OCI-LY3 (cell line): ENCODE results near the gene BCO2.

ENCODE experiments used
- H2AFZ ChIP-seq: fragments of 200-600, 300-600 bp; shearing (Covaris generic); 2 replicates; pipeline ENCODE4 v1.6.0; 2014; ENCODE audit warnings: antibody characterized with exemption, low read depth, low read length
- H3K27ac ChIP-seq: fragments of 200-600, 300-600 bp; sonication (generic); 2 replicates; pipeline ENCODE4 v1.5.1; 2014; ENCODE audit warnings: mild to moderate bottlenecking, low read length, moderate library complexity, mixed read lengths
- H3K27me3 ChIP-seq: fragments of 200-600, 300-600 bp; sonication (generic); 2 replicates; pipeline ENCODE4 v1.6.1; 2014; ENCODE audit warnings: low read depth, low read length, mixed read lengths
- H3K36me3 ChIP-seq: fragments of 200-600, 300-600 bp; sonication (generic); replicated peaks from 2 replicates; pipeline ENCODE3; 2014; ENCODE audit warnings: low read depth, low read length, mixed read lengths
- H3K4me1 ChIP-seq: fragments of 300-600, 200-600 bp; sonication (generic); 2 replicates; pipeline ENCODE4 v1.6.1; 2014; ENCODE audit warnings: low read length, mixed read lengths
- H3K4me2 ChIP-seq: fragments of 200-600, 300-600 bp; sonication (generic); 2 replicates; pipeline ENCODE4 v1.6.1; 2014; ENCODE audit warnings: low read length, mixed read lengths
- H3K4me3 ChIP-seq: fragments of 300-600, 200-600 bp; sonication (generic); 2 replicates; pipeline ENCODE4 v1.5.1; 2014; ENCODE audit warnings: antibody characterized with exemption, mild to moderate bottlenecking, low read length, moderate library complexity
- H3K79me2 ChIP-seq: fragments of 300-600, 200-600 bp; shearing (Covaris generic); 2 replicates; pipeline ENCODE4 v1.6.1; 2014; ENCODE audit warnings: mild to moderate bottlenecking, low read length, mixed read lengths
- H3K9ac ChIP-seq: fragments of 300-600, 200-600 bp; shearing (Covaris generic); 2 replicates; pipeline ENCODE4 v1.6.0; 2014; ENCODE audit warnings: mild to moderate bottlenecking, low read length, moderate library complexity
- H3K9me3 ChIP-seq: fragments of 200-600, 300-600 bp; shearing (Covaris generic); 2 replicates; pipeline ENCODE4 v1.6.1; 2014; ENCODE audit warnings: low read length, mixed read lengths; ENCODE audit not compliant: insufficient read depth
- H4K20me1 ChIP-seq: fragments of 200-600, 300-600 bp; sonication (generic); 2 replicates; pipeline ENCODE4 v1.6.1; 2016; ENCODE audit warnings: low read length, mixed read lengths; ENCODE audit not compliant: insufficient read depth
- CTCF ChIP-seq: fragments of 200-600, 300-600 bp; sonication (generic); IDR thresholded peaks from 2 replicates; pipeline ENCODE4 v1.5.1; 2014; ENCODE audit warnings: antibody characterized with exemption, low read length, low read depth
- EZH2phosphoT487 ChIP-seq: fragments of 200-600 bp; shearing (Covaris generic); IDR thresholded peaks from 2 replicates; pipeline ENCODE4 v1.6.1; 2018; ENCODE audit warnings: antibody characterized with exemption, mixed run types, low read depth

Gene BCO2

GRCh38 chr11:112163875-112164685 lies 11.2 kb upstream of the BCO2 start, which contains the start of gene IL18:
IL18 (minus strand) TSS chr11:112164094; CDS start chr11:112155053, 9,041 bp downstream.
- peak within 1 kb of the TSS; percentile 18; the same call in 1 of the 2 replicates for H3K9ac ChIP-seq
- H3K4me1 ChIP-seq, result peaks cover 14% of the 10 kb centered on the region
- no peak for TF ChIP-seq CTCF
- H2AFZ ChIP-seq, result peak within 1 kb of the TSS; percentile 74
- peaks cover 7% of the 10 kb centered on the region; the same call in 1 of the 2 replicates for H3K27me3 ChIP-seq
- peak within 1 kb of the TSS; percentile 80 for H3K4me2 ChIP-seq
- H3K79me2 ChIP-seq, result no peaks in the 10 kb centered on the region
- peak within 1 kb of the TSS; percentile 75 for H3K4me3 ChIP-seq
- H3K36me3 ChIP-seq, result no peaks in the 10 kb centered on the region
- no peaks in the 10 kb centered on the region for H3K9me3 ChIP-seq
- H4K20me1 ChIP-seq, result no peaks in the 10 kb centered on the region
- H3K27ac ChIP-seq, result no peak within 1 kb of the TSS

- no peak overlapping the region for H3K4me2 ChIP-seq
- H3K4me1 ChIP-seq, result peaks cover 6% of the 10 kb centered on the region; the same call in 1 of the 2 replicates
- H4K20me1 ChIP-seq, result no peaks in the 10 kb centered on the region
These were observed 10.3 kb upstream of the BCO2 start for GRCh38 chr11:112165049-112165448.

GRCh38 chr11:112166562-112166961 lies 8.8 kb upstream of the BCO2 start:
- H3K9ac ChIP-seq, result no peak overlapping the region
- H3K4me1 ChIP-seq, result peaks cover 6% of the 10 kb centered on the region; the same call in 1 of the 2 replicates
- no peak overlapping the region for H3K27ac ChIP-seq
- TF ChIP-seq EZH2phosphoT487, result no peak
- no peak for TF ChIP-seq CTCF
- no peak overlapping the region for H2AFZ ChIP-seq
- H3K4me2 ChIP-seq, result no peak overlapping the region
- H3K9me3 ChIP-seq, result no peaks in the 10 kb centered on the region
- no peak overlapping the region for H3K4me3 ChIP-seq
- peaks cover 21% of the 10 kb centered on the region; the same call in 1 of the 2 replicates for H3K27me3 ChIP-seq
- H3K79me2 ChIP-seq, result no peaks in the 10 kb centered on the region
- H3K36me3 ChIP-seq, result no peaks in the 10 kb centered on the region
- H4K20me1 ChIP-seq, result no peaks in the 10 kb centered on the region

More at GRCh38 chr11:112165049-112165448, 10.3 kb upstream of the BCO2 start:
- H3K27ac ChIP-seq, result no peak overlapping the region
- no peaks in the 10 kb centered on the region for H3K9me3 ChIP-seq
- no peaks in the 10 kb centered on the region for H3K36me3 ChIP-seq
- no peak overlapping the region for H2AFZ ChIP-seq
- H3K79me2 ChIP-seq, result no peaks in the 10 kb centered on the region
- TF ChIP-seq EZH2phosphoT487 (no peak), CTCF (no peak)
- peaks cover 15% of the 10 kb centered on the region; the same call in 1 of the 2 replicates for H3K27me3 ChIP-seq
- no peak overlapping the region for H3K4me3 ChIP-seq
- H3K9ac ChIP-seq, result no peak overlapping the region

GRCh38 chr11:112167145-112167544 lies 8.2 kb upstream of the BCO2 start, which contains the start of gene TEX12:
TEX12 (plus strand) TSS chr11:112167372; CDS start chr11:112169269, 1,897 bp downstream.
- Histone ChIP-seq H3K27me3 (peaks cover 21% of the 10 kb centered on the region; the same call in 1 of the 2 replicates), H3K27ac (no peak within 1 kb of the TSS), H3K36me3 (no peaks in the 10 kb centered on the region), H3K4me2 (no peak within 1 kb of the TSS), H3K79me2 (no peaks in the 10 kb centered on the region), H3K9ac (no peak within 1 kb of the TSS), H3K4me1 (peaks cover 10% of the 10 kb centered on the region), H2AFZ (no peak within 1 kb of the TSS), H4K20me1 (no peaks in the 10 kb centered on the region), H3K9me3 (no peaks in the 10 kb centered on the region), H3K4me3 (no peak within 1 kb of the TSS)
- TF ChIP-seq EZH2phosphoT487 (no peak), CTCF (no peak)
